Measurements from ENCODE around the gene BARHL1. TPM values are rescaled to one million over a fixed set of nuclear protein-coding genes. Genes with fewer than 3 reads are reported as not detected.

BARHL1 gene
- total and polyA plus RNA-seq, 2 of the 13 experiments (the other 11 are each of a cell fraction or from before 2014, with no cell fraction given): not detected

DNA sequence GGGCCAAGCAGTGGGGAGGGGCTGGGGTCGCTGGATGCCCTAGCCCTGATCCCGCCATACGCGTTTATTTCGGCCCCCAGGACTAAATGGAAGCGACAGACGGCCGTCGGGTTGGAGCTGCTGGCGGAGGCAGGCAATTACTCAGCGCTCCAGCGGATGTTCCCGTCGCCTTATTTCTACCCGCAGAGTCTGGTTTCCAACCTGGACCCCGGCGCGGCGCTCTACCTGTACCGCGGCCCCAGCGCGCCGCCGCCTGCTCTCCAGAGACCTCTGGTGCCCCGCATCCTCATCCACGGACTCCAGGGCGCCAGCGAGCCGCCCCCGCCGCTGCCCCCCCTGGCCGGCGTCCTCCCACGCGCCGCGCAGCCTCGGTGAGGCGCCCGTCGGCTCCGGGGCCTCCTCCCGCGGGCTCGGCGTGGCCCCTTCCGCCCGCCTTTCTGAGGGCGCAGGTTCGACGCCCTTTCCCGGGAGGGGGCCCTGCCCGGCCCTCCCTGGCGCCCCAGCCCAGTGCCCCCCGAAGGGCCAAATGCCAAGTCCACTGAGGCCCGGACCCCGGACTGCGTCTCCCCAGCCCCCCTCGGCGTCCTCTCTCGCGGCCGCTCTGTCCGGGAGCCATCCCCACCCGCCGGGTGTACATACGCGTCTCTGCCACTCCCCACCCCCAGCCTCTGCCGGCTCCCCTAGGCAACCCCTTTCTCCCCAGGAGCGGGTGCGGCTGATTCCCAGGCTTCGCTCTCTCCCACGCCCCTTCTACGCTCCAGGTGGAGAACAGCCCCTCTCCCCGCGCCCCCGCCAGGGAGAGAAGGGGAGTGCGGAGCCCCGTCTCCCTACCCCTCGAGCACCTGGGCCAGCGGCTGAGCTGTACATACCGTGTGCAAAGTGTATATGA, 7.0 kb downstream of the BARHL1 start:
- H3K4me2 ChIP-seq (ENCODE audit: low read depth, low read length): peak overlapping the region; percentile 32
- peak; percentile 91; the same call in 1 of the 2 replicates for TF ChIP-seq EZH2 (conservative IDR thresholded peaks at IDR 0.05; ENCODE audit: low read depth, low read length)
- TF ChIP-seq ZNF205 (CRISPR knock-in tag; IDR thresholded peaks at IDR 0.05): no peak
- TF ChIP-seq MBNL3 (CRISPR knock-in tag; conservative IDR thresholded peaks at IDR 0.05): no peak
- DNase-seq (ENCODE audit: low spot score): no peak
- peaks cover 0 to 4% of the 10 kb centered on the region in 2 experiments; a peak in 1 of 5 replicates for H3K36me3 ChIP-seq (replicated peaks in 1 of 2; ENCODE audit: control insufficient read depth in 1 of 2, insufficient read depth in 2 of 2, low read length in 2 of 2)
- CTCF ChIA-PET (ENCODE audit: low intra/inter-chr PET ratio, low total read pairs): no interaction called here
- no peaks in the 10 kb centered on the region for H3K9me3 ChIP-seq (ENCODE audit: low read length)
- H3K4me1 ChIP-seq (ENCODE audit: insufficient read depth, low read length): no peaks in the 10 kb centered on the region
- no TSS peak for BruUV-seq (replicated peaks)
- peaks cover 5% of the 10 kb centered on the region; the same call in 1 of the 2 replicates for H4K20me1 ChIP-seq (ENCODE audit: insufficient read depth, low read length)
- ATAC-seq: peak; percentile 66
- POLR2A ChIA-PET: no interaction called here
- peak overlapping the region in 1 of 3 experiments; percentile 40; a peak in 1 of 6 replicates for H3K4me3 ChIP-seq (replicated peaks in 1 of 3; ENCODE audit: insufficient read depth in 1 of 3, low read depth in 2 of 3, low read length in 3 of 3)
- H3K27me3 ChIP-seq (ENCODE audit: control insufficient read depth in 1 of 2, insufficient read depth in 2 of 2, low read length in 2 of 2): peaks cover 9 to 60% of the 10 kb centered on the region in 2 experiments
- 25% methylated on average over 17 of the region's 83 CpGs for WGBS (ENCODE audit: low lambda C conversion rate)
- intact Hi-C loops (cut with micrococcal nuclease; ENCODE audit: unreplicated experiment): no loop called here
- no peak overlapping the region for H3K27ac ChIP-seq (ENCODE audit: extremely low read length, insufficient read depth, low read length)
- H3K9ac ChIP-seq (ENCODE audit: insufficient read depth, low read depth, low read length): no peak overlapping the region
- in situ Hi-C loops (cut with HindIII; ENCODE audit: extremely low pct_ligation_motif_present, low pct_unique_long_range_greater_than_20kb): no loop called here
- H3K79me2 ChIP-seq (ENCODE audit: insufficient read depth, low read length): no peaks in the 10 kb centered on the region
- FAIRE-seq: no peak
- H2AFZ ChIP-seq (ENCODE audit: low read length): no peak overlapping the region

- peaks cover 6 to 54% of the 10 kb centered on the region in 2 experiments for H3K27me3 ChIP-seq (ENCODE audit: control insufficient read depth in 1 of 2, insufficient read depth in 2 of 2, low read length in 2 of 2)
- in situ Hi-C loops (cut with HindIII; ENCODE audit: extremely low pct_ligation_motif_present, low pct_unique_long_range_greater_than_20kb): no loop called here
These were observed 7.6 kb downstream of the BARHL1 start for GRCh38 chr9:132590037-132590317.

More at GRCh38 chr9:132590037-132590317, 7.6 kb downstream of the BARHL1 start:
- BruUV-seq (replicated peaks): no TSS peak
- Histone ChIP-seq H3K9ac (ENCODE audit: insufficient read depth, low read depth, low read length) (no peak overlapping the region), H3K4me1 (ENCODE audit: insufficient read depth, low read length) (no peaks in the 10 kb centered on the region), H4K20me1 (ENCODE audit: insufficient read depth, low read length) (peaks cover 3% of the 10 kb centered on the region; the same call in 1 of the 2 replicates), H2AFZ (ENCODE audit: low read length) (no peak overlapping the region), H3K27ac (ENCODE audit: extremely low read length, insufficient read depth, low read length) (no peak overlapping the region), H3K4me2 (ENCODE audit: low read depth, low read length) (no peak overlapping the region), H3K9me3 (ENCODE audit: low read length) (no peaks in the 10 kb centered on the region), H3K36me3 (replicated peaks in 1 of 2; ENCODE audit: control insufficient read depth in 1 of 2, insufficient read depth in 2 of 2, low read length in 2 of 2) (peaks cover 0 to 10% of the 10 kb centered on the region in 2 experiments; a peak in 1 of 5 replicates), H3K79me2 (ENCODE audit: insufficient read depth, low read length) (no peaks in the 10 kb centered on the region), H3K4me3 (replicated peaks in 1 of 3; ENCODE audit: insufficient read depth in 1 of 3, low read depth in 2 of 3, low read length in 3 of 3) (no peak overlapping the region; a peak in 1 of 6 replicates)
- POLR2A ChIA-PET: no interaction called here
- DNase-seq (ENCODE audit: low spot score) (no peak), ATAC-seq (no peak), FAIRE-seq (no peak)
- WGBS (ENCODE audit: low lambda C conversion rate): 69% methylated on average over 9 of the region's 17 CpGs
- intact Hi-C loops (cut with micrococcal nuclease; ENCODE audit: unreplicated experiment): no loop called here
- TF ChIP-seq RFXAP (CRISPR knock-in tag; IDR thresholded peaks at IDR 0.05; ENCODE audit: borderline replicate concordance) (no peak), LCORL (IDR thresholded peaks at IDR 0.05) (no peak), LCORL (CRISPR knock-in tag; IDR thresholded peaks at IDR 0.05) (no peak), KDM5B (CRISPR knock-in tag; IDR thresholded peaks at IDR 0.05; ENCODE audit: borderline replicate concordance) (no peak), HNRNPLL (IDR thresholded peaks at IDR 0.05; ENCODE audit: low read depth, low read length, poor library complexity, severe bottlenecking) (no peak)
- CTCF ChIA-PET (ENCODE audit: low intra/inter-chr PET ratio, low total read pairs): no interaction called here

Data from HepG2 (cell line).